ENCODE measurements around the gene SMIM24. TPM values are rescaled to one million over a fixed set of nuclear protein-coding genes. Genes with fewer than 3 reads are reported as not detected.

Gene SMIM24
- total and polyA plus RNA-seq, 7 donors = 0.10 to 0.53 (median 0.49) TPM; not detected in 4

- Histone ChIP-seq H3K27me3 (ENCODE audit: insufficient read depth in 3 of 3, low read length in 2 of 3) (no peaks in the 10 kb centered on the region), H3K9me3 (no peaks in the 10 kb centered on the region), H3K27ac (no peak overlapping the region), H3K36me3 (ENCODE audit: insufficient read depth in 1 of 2, low read depth in 1 of 2) (peaks cover 0 to 7% of the 10 kb centered on the region in 2 donors), H3K4me1 (peaks cover 22% of the 10 kb centered on the region), H3K4me3 (no peak overlapping the region)
- intact Hi-C loops (cut with DNase I) = no loop called here
- ATAC-seq (no peak), DNase-seq (no peak)
- 88 to 89% (median 89%) methylated on average over 3 of the region's 3 CpGs for WGBS, 3 donors
- TF ChIP-seq CTCF (IDR thresholded peaks at IDR 0.05) = no peak
Observed at GRCh38 chr19:3501780-3502179, 21.5 kb upstream of the SMIM24 start.

GRCh38 chr19:3500429-3501101, 20.2 kb upstream of the SMIM24 start, which contains the start of gene DOHH:
Gene DOHH (minus strand): TSS chr19:3500674. CDS start chr19:3496814, 3,860 bp downstream.
- peak; percentile 95 to 98 (median 96) for ATAC-seq
- DNase-seq = peak; percentile 95 to 98
- no peak for TF ChIP-seq CTCF (IDR thresholded peaks at IDR 0.05)
- Histone ChIP-seq H3K36me3 (ENCODE audit: insufficient read depth in 1 of 2, low read depth in 1 of 2) (peaks cover 0 to 19% of the 10 kb centered on the region in 2 donors), H3K9me3 (no peaks in the 10 kb centered on the region), H3K4me1 (peaks cover 21% of the 10 kb centered on the region), H3K27ac (peak within 1 kb of the TSS; percentile 95), H3K27me3 (ENCODE audit: insufficient read depth in 3 of 3, low read length in 2 of 3) (no peaks in the 10 kb centered on the region), H3K4me3 (peak within 1 kb of the TSS; percentile 96)
- WGBS, 3 donors = 0 to 1% (median 0%) methylated on average over 43 to 52 of the region's 52 CpGs
- intact Hi-C loops (cut with DNase I) = no loop called here

GRCh38 chr19:3499738-3500428, 19.6 kb upstream of the SMIM24 start:
- peak overlapping the region; percentile 96 for H3K4me3 ChIP-seq
- ATAC-seq (peak; percentile 4 to 17 (median 10)), DNase-seq (no peak)
- no peaks in the 10 kb centered on the region for H3K9me3 ChIP-seq
- no peaks in the 10 kb centered on the region for H3K27me3 ChIP-seq (ENCODE audit: insufficient read depth in 3 of 3, low read length in 2 of 3)
- peaks cover 0 to 26% of the 10 kb centered on the region in 2 donors for H3K36me3 ChIP-seq (ENCODE audit: insufficient read depth in 1 of 2, low read depth in 1 of 2)
- peaks cover 14% of the 10 kb centered on the region for H3K4me1 ChIP-seq
- peak overlapping the region; percentile 95 for H3K27ac ChIP-seq
- 19 to 25% (median 19%) methylated on average over 17 to 18 of the region's 18 CpGs for WGBS, 3 donors
- no peak for TF ChIP-seq CTCF (IDR thresholded peaks at IDR 0.05)
- intact Hi-C loops (cut with DNase I) = no loop called here

GRCh38 chr19:3497757-3498520, 17.6 kb upstream of the SMIM24 start:
- 95 to 97% (median 96%) methylated on average over 5 of the region's 5 CpGs for WGBS, 3 donors
- no peaks in the 10 kb centered on the region for H3K9me3 ChIP-seq
- intact Hi-C loops (cut with DNase I) = no loop called here
- no peak for TF ChIP-seq CTCF (IDR thresholded peaks at IDR 0.05)
- no peak overlapping the region for H3K27ac ChIP-seq
- no peak overlapping the region for H3K4me3 ChIP-seq
- H3K4me1 ChIP-seq = peaks cover 14% of the 10 kb centered on the region
- no peaks in the 10 kb centered on the region for H3K27me3 ChIP-seq (ENCODE audit: insufficient read depth in 3 of 3, low read length in 2 of 3)
- H3K36me3 ChIP-seq (ENCODE audit: insufficient read depth in 1 of 2, low read depth in 1 of 2) = peaks cover 0 to 44% of the 10 kb centered on the region in 2 donors
- no peak for ATAC-seq
- DNase-seq = no peak
